Measurements from ENCODE around the gene FGR.

GRCh38 chr1:27662707-27663393 lies 27.9 kb upstream of the FGR start:
- TF ChIP-seq CTCF (conservative IDR thresholded peaks at IDR 0.05) (peak; percentile 84), EZH2 (IDR thresholded peaks at IDR 0.05; ENCODE audit: low read depth) (no peak)

Measured in PC-9 (cell line).